Activated naive CD4-positive, alpha-beta T cell treated with anti-CD3 and anti-CD28 coated beads, Interleukin-2, amount 10 ng/mL, durations not matched to agents 7 days and 5 days (primary cell): ENCODE results near the gene TPO.

Experiments
- CTCF ChIA-PET: fragments of 350-600 bp; sonication (Branson Sonifier 250); formaldehyde crosslinking; loops from one replicate; lab custom pipeline; 2021; ENCODE audit warnings: antibody characterized with exemption; lab: Charles Lee
- DNase-seq: peaks from one replicate; pipeline ENCODE4 v3.0.0-alpha.2; 2020
- H3K27ac Mint-ChIP-seq: one replicate; pipeline ENCODE4 v1.8.0; 2021; ENCODE audit warnings: mild to moderate bottlenecking, moderate library complexity, mixed read lengths
- H3K27me3 Mint-ChIP-seq: one replicate; pipeline ENCODE4 v1.8.0; 2021; ENCODE audit warnings: mild to moderate bottlenecking, mixed read lengths
- H3K36me3 Mint-ChIP-seq: one replicate; pipeline ENCODE4 v1.8.0; 2021; ENCODE audit warnings: mixed read lengths
- H3K4me1 Mint-ChIP-seq: one replicate; pipeline ENCODE4 v1.8.0; 2021; ENCODE audit warnings: mixed read lengths
- H3K4me3 Mint-ChIP-seq: one replicate; pipeline ENCODE4 v1.8.0; 2021; ENCODE audit warnings: mild to moderate bottlenecking, moderate library complexity, mixed read lengths
- H3K9me3 Mint-ChIP-seq: one replicate; pipeline ENCODE4 v1.8.0; 2021; ENCODE audit warnings: mixed read lengths

Gene TPO

GRCh38 chr2:1542971-1543370, 129.7 kb downstream of the TPO start:
- H3K36me3 Mint-ChIP-seq: no peaks in the 10 kb centered on the region
- CTCF ChIA-PET: no interaction called here
- no peak overlapping the region for H3K27ac Mint-ChIP-seq
- no peak for DNase-seq
- no peaks in the 10 kb centered on the region for H3K9me3 Mint-ChIP-seq
- no peak overlapping the region for H3K4me3 Mint-ChIP-seq
- H3K27me3 Mint-ChIP-seq: no peaks in the 10 kb centered on the region
- peaks cover 7% of the 10 kb centered on the region for H3K4me1 Mint-ChIP-seq

GRCh38 chr2:1543776-1544477, 130.7 kb downstream of the TPO start:
- Mint-ChIP-seq H3K9me3 (no peaks in the 10 kb centered on the region), H3K27ac (no peak overlapping the region), H3K27me3 (no peaks in the 10 kb centered on the region), H3K4me3 (no peak overlapping the region), H3K4me1 (peaks cover 7% of the 10 kb centered on the region), H3K36me3 (no peaks in the 10 kb centered on the region)
- CTCF ChIA-PET: interaction anchor here (3.1 kb wide), 1 partner anchor 829 kb away, joined by 26 read pairs; no protein-coding TSS in a partner anchor
- no peak for DNase-seq

- H3K27me3 Mint-ChIP-seq: no peaks in the 10 kb centered on the region
- H3K27ac Mint-ChIP-seq: no peak overlapping the region
- no peaks in the 10 kb centered on the region for H3K9me3 Mint-ChIP-seq
- peaks cover 7% of the 10 kb centered on the region for H3K4me1 Mint-ChIP-seq
- no peak overlapping the region for H3K4me3 Mint-ChIP-seq
- no peaks in the 10 kb centered on the region for H3K36me3 Mint-ChIP-seq
- DNase-seq: no peak
- CTCF ChIA-PET: interaction anchor here (1.2 to 3.1 kb wide), 2 partner anchors 689 to 830 kb away, joined by 3 to 26 read pairs; no protein-coding TSS in a partner anchor
Measured at GRCh38 chr2:1544478-1545069, 131.3 kb downstream of the TPO start.

GRCh38 chr2:1546023-1546591, 132.8 kb downstream of the TPO start:
- peak; percentile 47 for DNase-seq
- Mint-ChIP-seq H3K27ac (no peak overlapping the region), H3K4me3 (no peak overlapping the region), H3K9me3 (no peaks in the 10 kb centered on the region), H3K4me1 (peaks cover 7% of the 10 kb centered on the region), H3K36me3 (no peaks in the 10 kb centered on the region), H3K27me3 (peaks cover 5% of the 10 kb centered on the region)
- CTCF ChIA-PET: interaction anchor here (0.9 to 3.1 kb wide), 4 partner anchors 592 to 831 kb away, joined by 4 to 26 read pairs (median 10); no protein-coding TSS in a partner anchor

GRCh38 chr2:1546901-1547300, 133.6 kb downstream of the TPO start:
- H3K27ac Mint-ChIP-seq: no peak overlapping the region
- peaks cover 7% of the 10 kb centered on the region for H3K4me1 Mint-ChIP-seq
- no peak for DNase-seq

GRCh38 chr2:1548910-1549673, 135.8 kb downstream of the TPO start:
- H3K9me3 Mint-ChIP-seq: no peaks in the 10 kb centered on the region
- H3K27me3 Mint-ChIP-seq: peaks cover 5% of the 10 kb centered on the region
- H3K27ac Mint-ChIP-seq: no peak overlapping the region
- no peaks in the 10 kb centered on the region for H3K36me3 Mint-ChIP-seq
- CTCF ChIA-PET: interaction anchor here (0.9 to 1.2 kb wide), 3 partner anchors 12 to 696 kb away, joined by 3 read pairs; no protein-coding TSS in a partner anchor
- H3K4me1 Mint-ChIP-seq: peaks cover 7% of the 10 kb centered on the region
- no peak for DNase-seq
- H3K4me3 Mint-ChIP-seq: no peak overlapping the region

More at GRCh38 chr2:1546901-1547300, 133.6 kb downstream of the TPO start:
- Mint-ChIP-seq H3K4me3 (no peak overlapping the region), H3K27me3 (peaks cover 5% of the 10 kb centered on the region), H3K9me3 (no peaks in the 10 kb centered on the region), H3K36me3 (no peaks in the 10 kb centered on the region)
- CTCF ChIA-PET: interaction anchor here (0.9 to 3.1 kb wide), 4 partner anchors 593 to 832 kb away, joined by 4 to 26 read pairs (median 10); no protein-coding TSS in a partner anchor

- Mint-ChIP-seq H3K27me3 (peaks cover 5% of the 10 kb centered on the region), H3K36me3 (no peaks in the 10 kb centered on the region)
- CTCF ChIA-PET: interaction anchor here (0.9 to 3.4 kb wide), 5 partner anchors 34 to 835 kb away, joined by 3 to 21 read pairs (median 3); no protein-coding TSS in a partner anchor
Measured at GRCh38 chr2:1550076-1550475, 136.8 kb downstream of the TPO start.

GRCh38 chr2:1550658-1551316, 137.5 kb downstream of the TPO start:
- H3K36me3 Mint-ChIP-seq: no peaks in the 10 kb centered on the region
- H3K9me3 Mint-ChIP-seq: no peaks in the 10 kb centered on the region
- H3K4me3 Mint-ChIP-seq: no peak overlapping the region
- CTCF ChIA-PET: interaction anchor here (0.7 to 3.4 kb wide), 10 partner anchors 9 to 1038 kb away, joined by 3 to 21 read pairs (median 3); no protein-coding TSS in a partner anchor
- peak; percentile 70 for DNase-seq
- H3K27me3 Mint-ChIP-seq: peaks cover 5% of the 10 kb centered on the region
- H3K27ac Mint-ChIP-seq: no peak overlapping the region
- H3K4me1 Mint-ChIP-seq: peaks cover 6% of the 10 kb centered on the region

More at GRCh38 chr2:1550076-1550475, 136.8 kb downstream of the TPO start:
- no peak overlapping the region for H3K27ac Mint-ChIP-seq
- no peaks in the 10 kb centered on the region for H3K9me3 Mint-ChIP-seq
- peaks cover 7% of the 10 kb centered on the region for H3K4me1 Mint-ChIP-seq
- no peak for DNase-seq
- H3K4me3 Mint-ChIP-seq: no peak overlapping the region

- Mint-ChIP-seq H3K36me3 (no peaks in the 10 kb centered on the region), H3K9me3 (no peaks in the 10 kb centered on the region), H3K27me3 (peaks cover 5% of the 10 kb centered on the region), H3K4me1 (no peaks in the 10 kb centered on the region), H3K27ac (no peak overlapping the region), H3K4me3 (no peak overlapping the region)
- CTCF ChIA-PET: interaction anchor here (0.7 to 3.4 kb wide), 5 partner anchors 13 to 1039 kb away, joined by 3 to 21 read pairs (median 5); no protein-coding TSS in a partner anchor
- no peak for DNase-seq
Measured at GRCh38 chr2:1551905-1552304, 138.6 kb downstream of the TPO start.

GRCh38 chr2:1552611-1553010, 139.3 kb downstream of the TPO start:
- Mint-ChIP-seq H3K9me3 (no peaks in the 10 kb centered on the region), H3K27me3 (peaks cover 5% of the 10 kb centered on the region), H3K36me3 (no peaks in the 10 kb centered on the region), H3K4me3 (no peak overlapping the region), H3K4me1 (no peaks in the 10 kb centered on the region), H3K27ac (no peak overlapping the region)
- CTCF ChIA-PET: interaction anchor here (3.4 kb wide), 1 partner anchor 837 kb away, joined by 21 read pairs; no protein-coding TSS in a partner anchor
- DNase-seq: no peak

- Mint-ChIP-seq H3K27ac (no peak overlapping the region), H3K4me3 (no peak overlapping the region)
- no peak for DNase-seq
Measured at GRCh38 chr2:1553671-1554295, 140.5 kb downstream of the TPO start.

GRCh38 chr2:1556286-1556685, 143.0 kb downstream of the TPO start:
- CTCF ChIA-PET: no interaction called here
- H3K9me3 Mint-ChIP-seq: no peaks in the 10 kb centered on the region
- no peak for DNase-seq
- H3K4me3 Mint-ChIP-seq: no peak overlapping the region
- no peaks in the 10 kb centered on the region for H3K4me1 Mint-ChIP-seq
- H3K27ac Mint-ChIP-seq: no peak overlapping the region
- H3K27me3 Mint-ChIP-seq: no peaks in the 10 kb centered on the region
- H3K36me3 Mint-ChIP-seq: no peaks in the 10 kb centered on the region

More at GRCh38 chr2:1553671-1554295, 140.5 kb downstream of the TPO start:
- H3K27me3 Mint-ChIP-seq: peaks cover 5% of the 10 kb centered on the region
- CTCF ChIA-PET: no interaction called here
- H3K4me1 Mint-ChIP-seq: no peaks in the 10 kb centered on the region
- no peaks in the 10 kb centered on the region for H3K36me3 Mint-ChIP-seq
- no peaks in the 10 kb centered on the region for H3K9me3 Mint-ChIP-seq
